PC-3 (cell line): ENCODE measurements around the gene VSIR.

Source experiments
- EZH2 ChIP-seq: fragments of 300-600 bp; sonication (generic); IDR thresholded peaks from one replicate; pipeline ENCODE4 v1.6.1; 2017; ENCODE audit warnings: antibody characterized with exemption, mild to moderate bottlenecking, low read length; ENCODE audit not compliant: unreplicated experiment
- TF ChIP-seq, protein P1 (sequence below): fragments of 300-600 bp; sonication (generic); conservative IDR thresholded peaks from 2 replicates; pipeline ENCODE4 v1.5.1; 2017; ENCODE audit warnings: antibody characterized with exemption, low read depth, mild to moderate bottlenecking, low read length

DNA sequence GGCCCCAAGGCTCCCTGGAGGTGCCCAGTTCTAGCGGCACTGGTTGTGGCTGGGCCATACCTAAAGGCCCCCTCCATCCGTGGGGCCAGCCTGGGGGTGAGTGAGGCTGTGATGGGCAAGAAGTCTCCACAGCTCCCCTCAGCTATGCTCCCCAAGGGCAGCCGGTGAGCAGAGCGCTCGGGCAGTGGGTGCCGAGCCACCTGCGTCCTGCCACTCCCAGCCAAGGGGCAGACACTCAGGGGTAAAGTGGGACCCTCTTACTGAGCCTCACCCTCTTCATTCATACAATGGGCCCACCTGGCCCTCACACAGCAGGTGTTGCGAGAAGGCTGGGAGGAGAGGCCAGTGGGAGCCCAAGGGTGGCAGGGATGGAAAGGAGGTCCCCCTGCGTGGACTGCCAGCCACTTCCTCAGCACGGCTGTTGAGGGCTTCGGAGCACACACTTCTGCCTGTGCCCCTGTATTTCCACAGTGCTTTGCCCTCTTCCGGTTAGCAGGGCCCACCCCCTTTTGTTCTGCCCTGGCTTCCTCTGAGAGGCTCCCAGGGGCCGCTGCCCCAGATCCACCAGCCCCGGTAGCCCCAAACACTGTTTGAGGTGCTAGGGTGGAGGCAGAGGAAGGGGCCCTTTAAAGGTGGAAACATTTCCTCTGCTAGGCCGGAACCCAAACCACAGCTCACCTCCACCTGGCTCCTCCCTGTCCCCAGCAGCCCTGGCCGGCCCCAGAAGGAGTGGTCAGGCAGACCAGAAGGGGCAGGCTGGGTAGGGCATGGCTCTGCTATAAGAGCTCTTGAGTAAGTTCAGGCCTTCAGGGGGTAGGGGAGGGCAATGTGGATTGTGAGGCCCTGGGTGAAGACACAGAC, 37.4 kb downstream of the VSIR start:
- TF ChIP-seq, protein P1, sequence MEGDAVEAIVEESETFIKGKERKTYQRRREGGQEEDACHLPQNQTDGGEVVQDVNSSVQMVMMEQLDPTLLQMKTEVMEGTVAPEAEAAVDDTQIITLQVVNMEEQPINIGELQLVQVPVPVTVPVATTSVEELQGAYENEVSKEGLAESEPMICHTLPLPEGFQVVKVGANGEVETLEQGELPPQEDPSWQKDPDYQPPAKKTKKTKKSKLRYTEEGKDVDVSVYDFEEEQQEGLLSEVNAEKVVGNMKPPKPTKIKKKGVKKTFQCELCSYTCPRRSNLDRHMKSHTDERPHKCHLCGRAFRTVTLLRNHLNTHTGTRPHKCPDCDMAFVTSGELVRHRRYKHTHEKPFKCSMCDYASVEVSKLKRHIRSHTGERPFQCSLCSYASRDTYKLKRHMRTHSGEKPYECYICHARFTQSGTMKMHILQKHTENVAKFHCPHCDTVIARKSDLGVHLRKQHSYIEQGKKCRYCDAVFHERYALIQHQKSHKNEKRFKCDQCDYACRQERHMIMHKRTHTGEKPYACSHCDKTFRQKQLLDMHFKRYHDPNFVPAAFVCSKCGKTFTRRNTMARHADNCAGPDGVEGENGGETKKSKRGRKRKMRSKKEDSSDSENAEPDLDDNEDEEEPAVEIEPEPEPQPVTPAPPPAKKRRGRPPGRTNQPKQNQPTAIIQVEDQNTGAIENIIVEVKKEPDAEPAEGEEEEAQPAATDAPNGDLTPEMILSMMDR = no peak
- TF ChIP-seq EZH2 = no peak
